HG03108 (cell line): Measurements from ENCODE around the gene LCN10.

Source experiments
- ATAC-seq: cut with Tn5 transposase; IDR thresholded peaks from one replicate; pipeline ENCODE4 v1.9.1; 2021; ENCODE audit warnings: moderate library complexity; ENCODE audit not compliant: unreplicated experiment

LCN10 gene

DNA sequence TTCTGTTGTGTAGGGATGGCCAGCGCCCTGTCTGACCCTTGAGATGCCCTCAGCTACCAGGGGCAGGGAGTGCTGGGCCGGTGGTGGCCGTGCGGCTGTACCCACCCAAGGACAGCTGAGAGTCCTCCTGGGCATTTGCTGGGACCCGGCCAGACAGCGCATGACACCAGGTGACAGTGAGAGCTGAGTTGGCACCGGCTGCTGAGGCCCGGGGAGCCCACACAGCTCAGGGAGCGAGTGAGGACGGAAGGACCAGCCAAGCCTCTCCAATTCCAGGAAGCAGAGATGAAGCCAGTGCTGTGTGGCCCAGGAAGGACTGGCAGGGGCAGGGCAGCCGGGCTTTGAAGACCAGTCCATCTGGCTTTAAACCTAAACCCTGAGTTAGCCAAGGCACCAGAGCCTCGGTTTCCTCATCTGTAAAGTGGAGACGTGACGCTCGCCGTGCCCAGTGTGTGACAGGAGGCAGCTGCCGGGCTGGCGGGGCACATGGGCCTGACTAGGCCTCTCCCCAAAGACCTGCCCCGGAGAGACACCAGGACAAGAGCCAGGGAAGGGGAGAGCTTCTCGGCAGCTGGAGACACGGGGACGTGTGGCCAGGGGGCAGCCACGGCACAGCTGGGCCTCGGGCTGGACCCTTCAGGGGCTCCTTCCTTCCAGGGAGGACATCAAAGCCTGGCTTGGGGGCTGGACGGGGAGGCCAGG is 52.5 kb downstream of the LCN10 start:
- ATAC-seq: no peak

DNA sequence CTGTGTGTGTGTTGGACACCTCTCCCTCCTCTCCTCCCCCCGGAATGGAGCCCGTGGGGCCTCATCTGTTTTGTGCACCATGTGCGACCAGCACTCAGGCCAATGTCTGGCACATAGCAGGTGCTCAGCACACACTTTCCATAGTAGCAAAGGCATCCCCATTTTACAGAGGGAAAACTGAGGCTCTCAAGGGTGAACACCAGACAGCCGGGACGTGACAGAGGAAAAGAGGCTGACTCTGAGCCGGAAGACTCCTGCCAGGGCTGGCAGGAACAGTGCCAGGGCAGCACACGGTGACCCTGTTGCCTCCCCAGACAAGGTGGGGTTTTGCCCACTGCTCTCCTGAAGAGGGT is 53.7 kb downstream of the LCN10 start:
- ATAC-seq: no peak

DNA sequence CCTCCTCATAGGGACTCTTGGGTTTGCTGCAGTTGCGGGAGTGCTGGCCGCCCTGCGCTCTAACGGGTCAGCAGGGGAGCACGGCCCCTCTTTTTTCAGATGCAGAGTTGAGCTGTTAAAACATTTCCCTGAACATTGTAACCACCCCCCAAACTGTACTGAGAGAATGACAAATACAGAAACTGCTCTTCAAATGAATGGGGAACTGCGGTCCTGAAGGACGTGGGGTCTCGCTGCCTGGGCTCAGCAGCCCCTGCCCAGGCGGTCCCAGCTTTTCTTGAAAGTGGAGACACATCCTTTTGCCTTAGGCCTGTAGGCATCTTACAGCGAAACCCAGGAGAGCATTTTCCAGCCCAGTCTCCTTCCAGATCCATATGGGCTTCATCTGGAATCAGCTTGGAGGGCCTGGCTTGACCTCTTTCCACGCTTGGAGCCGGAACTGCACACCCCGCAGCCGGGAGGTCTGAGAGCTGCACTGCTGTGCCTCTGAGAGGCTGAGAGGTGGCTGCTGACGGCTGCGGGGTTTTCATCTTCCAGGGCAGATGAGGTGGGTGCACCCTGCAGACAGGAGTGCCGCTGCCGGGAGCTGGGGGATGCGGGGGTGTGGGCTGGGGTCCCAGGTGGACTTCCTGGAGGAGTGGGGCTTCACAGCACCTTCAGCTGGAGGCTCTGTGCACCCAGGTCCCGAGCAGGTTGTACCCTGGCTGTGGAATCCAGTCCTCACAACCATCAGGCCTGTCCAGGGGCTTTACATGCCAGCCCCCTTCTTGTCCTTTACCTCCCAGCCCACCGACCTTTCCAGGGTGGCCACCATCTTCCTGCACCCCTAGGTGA is 54.2 kb downstream of the LCN10 start:
- no peak for ATAC-seq
